Breast epithelium (tissue), 3 donors: ENCODE data around the gene PTRH2.

Source experiments
- CTCF ChIP-seq, 3 donors: fragments of 450-650 bp; IDR thresholded peaks; one replicate each; pipeline ENCODE4 v1.5.1; 2016 to 2017; ENCODE audit warnings: antibody characterized with exemption in 3 of 3, mild to moderate bottlenecking in 3 of 3, moderate library complexity in 3 of 3
- POLR2A ChIP-seq: fragments of 450-650 bp; IDR thresholded peaks from one replicate; pipeline ENCODE4 v1.6.1; 2016; ENCODE audit warnings: antibody characterized with exemption, mild to moderate bottlenecking, moderate library complexity

GRCh38 chr17:59671386-59671785 is 35.8 kb downstream of the PTRH2 start:
- TF ChIP-seq CTCF (IDR thresholded peaks at IDR 0.05) (no peak), POLR2A (no peak)
